ENCODE results near the gene THRB.

DNA sequence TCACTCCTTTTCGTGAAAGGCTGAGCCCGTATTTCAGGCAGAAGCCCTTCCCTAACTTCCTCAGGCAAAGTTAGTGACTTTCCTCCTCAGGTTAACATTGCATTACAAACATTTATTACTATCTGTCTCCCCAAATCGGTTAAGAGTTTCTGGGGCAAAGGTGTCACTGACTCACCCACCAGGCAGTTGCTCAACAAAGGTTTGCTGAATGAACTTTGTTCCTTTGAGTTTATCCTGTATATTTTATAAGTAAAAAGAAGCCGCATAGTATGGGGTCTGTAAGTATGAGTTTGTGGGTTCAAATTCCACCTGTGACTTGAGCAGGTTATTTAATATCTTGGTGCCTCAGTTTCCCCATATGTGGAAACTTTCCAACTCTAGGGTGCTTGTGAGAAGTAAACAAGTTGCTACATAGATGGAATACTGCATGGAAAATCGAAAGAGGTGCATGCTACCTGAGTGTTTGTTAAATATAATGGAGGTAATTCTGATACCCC is 177.7 kb downstream of the THRB start:
- TF ChIP-seq, protein P1, sequence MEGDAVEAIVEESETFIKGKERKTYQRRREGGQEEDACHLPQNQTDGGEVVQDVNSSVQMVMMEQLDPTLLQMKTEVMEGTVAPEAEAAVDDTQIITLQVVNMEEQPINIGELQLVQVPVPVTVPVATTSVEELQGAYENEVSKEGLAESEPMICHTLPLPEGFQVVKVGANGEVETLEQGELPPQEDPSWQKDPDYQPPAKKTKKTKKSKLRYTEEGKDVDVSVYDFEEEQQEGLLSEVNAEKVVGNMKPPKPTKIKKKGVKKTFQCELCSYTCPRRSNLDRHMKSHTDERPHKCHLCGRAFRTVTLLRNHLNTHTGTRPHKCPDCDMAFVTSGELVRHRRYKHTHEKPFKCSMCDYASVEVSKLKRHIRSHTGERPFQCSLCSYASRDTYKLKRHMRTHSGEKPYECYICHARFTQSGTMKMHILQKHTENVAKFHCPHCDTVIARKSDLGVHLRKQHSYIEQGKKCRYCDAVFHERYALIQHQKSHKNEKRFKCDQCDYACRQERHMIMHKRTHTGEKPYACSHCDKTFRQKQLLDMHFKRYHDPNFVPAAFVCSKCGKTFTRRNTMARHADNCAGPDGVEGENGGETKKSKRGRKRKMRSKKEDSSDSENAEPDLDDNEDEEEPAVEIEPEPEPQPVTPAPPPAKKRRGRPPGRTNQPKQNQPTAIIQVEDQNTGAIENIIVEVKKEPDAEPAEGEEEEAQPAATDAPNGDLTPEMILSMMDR (tag by site-specific recombination; IDR thresholded peaks at IDR 0.05): no peak
- TF ChIP-seq SP2 (tag by site-specific recombination; IDR thresholded peaks at IDR 0.05) (no peak), ZNF24 (tag by site-specific recombination; IDR thresholded peaks at IDR 0.05) (no peak), HOXA7 (CRISPR knock-in tag; IDR thresholded peaks at IDR 0.05; ENCODE audit: borderline replicate concordance) (no peak), ZNF585B (tag by site-specific recombination; IDR thresholded peaks at IDR 0.05) (no peak), ZNF175 (tag by site-specific recombination; IDR thresholded peaks at IDR 0.05) (no peak), ZNF549 (tag by site-specific recombination; IDR thresholded peaks at IDR 0.05) (no peak), ZNF184 (tag by site-specific recombination; IDR thresholded peaks at IDR 0.05) (no peak), KLF10 (tag by site-specific recombination; IDR thresholded peaks at IDR 0.05) (no peak)
- TF ChIP-seq, protein P2, sequence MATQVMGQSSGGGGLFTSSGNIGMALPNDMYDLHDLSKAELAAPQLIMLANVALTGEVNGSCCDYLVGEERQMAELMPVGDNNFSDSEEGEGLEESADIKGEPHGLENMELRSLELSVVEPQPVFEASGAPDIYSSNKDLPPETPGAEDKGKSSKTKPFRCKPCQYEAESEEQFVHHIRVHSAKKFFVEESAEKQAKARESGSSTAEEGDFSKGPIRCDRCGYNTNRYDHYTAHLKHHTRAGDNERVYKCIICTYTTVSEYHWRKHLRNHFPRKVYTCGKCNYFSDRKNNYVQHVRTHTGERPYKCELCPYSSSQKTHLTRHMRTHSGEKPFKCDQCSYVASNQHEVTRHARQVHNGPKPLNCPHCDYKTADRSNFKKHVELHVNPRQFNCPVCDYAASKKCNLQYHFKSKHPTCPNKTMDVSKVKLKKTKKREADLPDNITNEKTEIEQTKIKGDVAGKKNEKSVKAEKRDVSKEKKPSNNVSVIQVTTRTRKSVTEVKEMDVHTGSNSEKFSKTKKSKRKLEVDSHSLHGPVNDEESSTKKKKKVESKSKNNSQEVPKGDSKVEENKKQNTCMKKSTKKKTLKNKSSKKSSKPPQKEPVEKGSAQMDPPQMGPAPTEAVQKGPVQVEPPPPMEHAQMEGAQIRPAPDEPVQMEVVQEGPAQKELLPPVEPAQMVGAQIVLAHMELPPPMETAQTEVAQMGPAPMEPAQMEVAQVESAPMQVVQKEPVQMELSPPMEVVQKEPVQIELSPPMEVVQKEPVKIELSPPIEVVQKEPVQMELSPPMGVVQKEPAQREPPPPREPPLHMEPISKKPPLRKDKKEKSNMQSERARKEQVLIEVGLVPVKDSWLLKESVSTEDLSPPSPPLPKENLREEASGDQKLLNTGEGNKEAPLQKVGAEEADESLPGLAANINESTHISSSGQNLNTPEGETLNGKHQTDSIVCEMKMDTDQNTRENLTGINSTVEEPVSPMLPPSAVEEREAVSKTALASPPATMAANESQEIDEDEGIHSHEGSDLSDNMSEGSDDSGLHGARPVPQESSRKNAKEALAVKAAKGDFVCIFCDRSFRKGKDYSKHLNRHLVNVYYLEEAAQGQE (tag by site-specific recombination; IDR thresholded peaks at IDR 0.05): no peak
- TF ChIP-seq, protein P3, sequence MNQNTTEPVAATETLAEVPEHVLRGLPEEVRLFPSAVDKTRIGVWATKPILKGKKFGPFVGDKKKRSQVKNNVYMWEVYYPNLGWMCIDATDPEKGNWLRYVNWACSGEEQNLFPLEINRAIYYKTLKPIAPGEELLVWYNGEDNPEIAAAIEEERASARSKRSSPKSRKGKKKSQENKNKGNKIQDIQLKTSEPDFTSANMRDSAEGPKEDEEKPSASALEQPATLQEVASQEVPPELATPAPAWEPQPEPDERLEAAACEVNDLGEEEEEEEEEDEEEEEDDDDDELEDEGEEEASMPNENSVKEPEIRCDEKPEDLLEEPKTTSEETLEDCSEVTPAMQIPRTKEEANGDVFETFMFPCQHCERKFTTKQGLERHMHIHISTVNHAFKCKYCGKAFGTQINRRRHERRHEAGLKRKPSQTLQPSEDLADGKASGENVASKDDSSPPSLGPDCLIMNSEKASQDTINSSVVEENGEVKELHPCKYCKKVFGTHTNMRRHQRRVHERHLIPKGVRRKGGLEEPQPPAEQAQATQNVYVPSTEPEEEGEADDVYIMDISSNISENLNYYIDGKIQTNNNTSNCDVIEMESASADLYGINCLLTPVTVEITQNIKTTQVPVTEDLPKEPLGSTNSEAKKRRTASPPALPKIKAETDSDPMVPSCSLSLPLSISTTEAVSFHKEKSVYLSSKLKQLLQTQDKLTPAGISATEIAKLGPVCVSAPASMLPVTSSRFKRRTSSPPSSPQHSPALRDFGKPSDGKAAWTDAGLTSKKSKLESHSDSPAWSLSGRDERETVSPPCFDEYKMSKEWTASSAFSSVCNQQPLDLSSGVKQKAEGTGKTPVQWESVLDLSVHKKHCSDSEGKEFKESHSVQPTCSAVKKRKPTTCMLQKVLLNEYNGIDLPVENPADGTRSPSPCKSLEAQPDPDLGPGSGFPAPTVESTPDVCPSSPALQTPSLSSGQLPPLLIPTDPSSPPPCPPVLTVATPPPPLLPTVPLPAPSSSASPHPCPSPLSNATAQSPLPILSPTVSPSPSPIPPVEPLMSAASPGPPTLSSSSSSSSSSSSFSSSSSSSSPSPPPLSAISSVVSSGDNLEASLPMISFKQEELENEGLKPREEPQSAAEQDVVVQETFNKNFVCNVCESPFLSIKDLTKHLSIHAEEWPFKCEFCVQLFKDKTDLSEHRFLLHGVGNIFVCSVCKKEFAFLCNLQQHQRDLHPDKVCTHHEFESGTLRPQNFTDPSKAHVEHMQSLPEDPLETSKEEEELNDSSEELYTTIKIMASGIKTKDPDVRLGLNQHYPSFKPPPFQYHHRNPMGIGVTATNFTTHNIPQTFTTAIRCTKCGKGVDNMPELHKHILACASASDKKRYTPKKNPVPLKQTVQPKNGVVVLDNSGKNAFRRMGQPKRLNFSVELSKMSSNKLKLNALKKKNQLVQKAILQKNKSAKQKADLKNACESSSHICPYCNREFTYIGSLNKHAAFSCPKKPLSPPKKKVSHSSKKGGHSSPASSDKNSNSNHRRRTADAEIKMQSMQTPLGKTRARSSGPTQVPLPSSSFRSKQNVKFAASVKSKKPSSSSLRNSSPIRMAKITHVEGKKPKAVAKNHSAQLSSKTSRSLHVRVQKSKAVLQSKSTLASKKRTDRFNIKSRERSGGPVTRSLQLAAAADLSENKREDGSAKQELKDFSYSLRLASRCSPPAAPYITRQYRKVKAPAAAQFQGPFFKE (tag by site-specific recombination; IDR thresholded peaks at IDR 0.05; ENCODE audit: borderline replicate concordance): no peak
